Renal cortex interstitium (tissue), 11 donors: Measurements from ENCODE around the gene BMP6. TPM values are rescaled to one million over a fixed set of nuclear protein-coding genes. Genes with fewer than 3 reads are reported as not detected.

ENCODE experiments used
- DNase-seq, 11 donors: peaks; one replicate each; pipeline ENCODE4 v3.0.0-alpha.2; 2013; ENCODE audit warnings: low read depth in 9 of 11, low spot score in 4 of 11; ENCODE audit errors: extremely low read depth in 1 of 11
- polyA plus RNA-seq, 3 donors: library from polyadenylated mRNA; unstranded; fragments of 120-200 nt; gene quantifications; one replicate each; pipeline ENCODE4 v1.2.1, GENCODE V29; 2013; ENCODE audit not compliant: insufficient read length in 3 of 3

The BMP6 gene
- polyA plus RNA-seq, 3 donors = 6.8 to 8.4 (median 7.4) TPM

GRCh38 chr6:7734707-7735383, 8.9 kb downstream of the BMP6 start:
- no peak for DNase-seq

GRCh38 chr6:7737106-7737505, 11.2 kb downstream of the BMP6 start:
- DNase-seq = no peak

DNA sequence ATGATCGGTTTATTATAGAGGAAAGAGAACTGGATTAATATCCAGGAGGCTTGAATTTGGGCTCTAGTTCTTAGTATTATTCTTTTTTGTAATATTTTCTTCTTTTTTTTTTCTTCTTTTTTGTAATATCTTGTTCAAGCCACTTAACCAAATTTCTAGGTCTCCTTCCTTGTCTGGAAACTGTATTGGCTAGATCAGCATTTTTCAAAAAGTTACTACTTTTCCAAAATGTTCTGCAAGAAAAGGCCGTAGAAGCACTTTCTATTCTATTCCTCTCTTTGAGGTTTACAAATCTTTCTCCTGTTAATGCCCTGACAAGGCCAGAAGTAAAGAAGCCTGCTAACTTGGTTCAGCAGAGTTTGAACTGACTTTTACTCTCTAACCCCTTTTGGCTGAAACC, 12.0 kb downstream of the BMP6 start:
- no peak for DNase-seq

- DNase-seq = no peak
Measured at GRCh38 chr6:7742223-7742785, 16.4 kb downstream of the BMP6 start.

- no peak for DNase-seq
Measured at GRCh38 chr6:7745942-7746341, 20.0 kb downstream of the BMP6 start.

DNA sequence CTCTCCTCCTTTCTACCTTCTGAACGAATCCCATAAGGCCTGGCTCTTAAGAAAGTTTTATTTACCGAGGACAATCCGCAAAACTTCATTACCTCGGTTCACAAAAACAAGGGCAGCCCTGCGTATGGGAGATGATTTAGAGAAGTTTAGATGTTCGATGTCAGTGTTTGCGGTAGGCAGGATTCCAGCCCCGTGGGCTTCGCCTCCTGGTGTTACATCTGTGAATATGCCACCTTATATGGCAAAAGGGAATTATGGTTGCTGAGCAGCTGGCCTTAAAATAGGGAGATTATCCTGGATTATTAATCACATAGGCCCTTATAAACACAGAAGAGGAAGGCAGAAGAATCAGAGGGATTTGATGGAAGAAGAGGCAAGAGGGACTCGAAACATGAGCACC, 21.1 kb downstream of the BMP6 start:
- DNase-seq = no peak

DNA sequence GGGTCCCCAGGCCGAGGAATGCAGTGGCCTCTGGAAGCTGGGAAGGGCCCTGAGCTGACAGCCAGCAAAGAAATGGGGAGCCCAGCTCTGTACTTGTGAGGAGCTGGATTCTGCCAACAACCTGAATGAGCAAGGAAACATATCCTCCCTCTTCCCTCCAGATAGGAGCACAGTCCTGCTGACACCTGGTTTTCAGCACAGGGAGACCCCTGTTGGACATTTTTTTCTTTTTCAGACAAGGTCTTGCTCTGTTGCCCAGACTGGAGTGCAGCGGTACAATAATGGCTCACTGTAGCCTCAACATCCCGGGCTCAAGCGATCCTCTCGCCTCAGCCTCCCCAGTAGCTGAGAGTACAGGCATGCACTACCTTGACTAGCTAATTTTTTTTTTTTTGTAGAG, 21.5 kb downstream of the BMP6 start:
- no peak for DNase-seq

DNA sequence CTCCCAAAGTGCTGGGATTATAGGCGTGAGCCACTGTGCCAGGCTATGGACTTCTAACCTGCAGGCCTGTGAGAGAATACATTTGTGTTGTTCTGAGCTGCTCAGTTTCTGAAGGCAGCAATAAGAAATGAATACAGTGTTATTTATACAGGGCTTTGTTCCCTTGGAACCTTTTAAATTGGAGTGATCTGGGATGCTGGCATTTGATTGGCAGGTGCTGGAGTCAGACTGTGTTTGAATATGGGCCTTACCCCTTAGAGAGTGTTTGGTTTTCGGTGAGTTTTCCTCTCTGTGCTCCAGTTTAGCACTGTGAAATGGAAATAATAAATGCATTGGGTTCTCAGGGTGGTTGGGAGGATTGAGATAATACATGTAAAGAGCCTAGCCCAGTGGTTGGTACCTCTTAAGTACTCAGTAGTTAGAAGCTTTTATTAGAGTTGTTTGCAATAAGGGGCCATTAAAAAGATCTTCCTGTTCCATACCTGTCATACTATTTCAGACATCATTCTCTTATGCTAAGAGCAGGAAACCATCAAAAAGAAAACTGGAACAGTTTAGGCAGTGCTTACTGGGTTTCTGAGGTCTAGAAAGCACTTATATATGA, 22.1 kb downstream of the BMP6 start:
- DNase-seq = no peak

- no peak for DNase-seq
Measured at GRCh38 chr6:7749478-7749877, 23.6 kb downstream of the BMP6 start.

DNA sequence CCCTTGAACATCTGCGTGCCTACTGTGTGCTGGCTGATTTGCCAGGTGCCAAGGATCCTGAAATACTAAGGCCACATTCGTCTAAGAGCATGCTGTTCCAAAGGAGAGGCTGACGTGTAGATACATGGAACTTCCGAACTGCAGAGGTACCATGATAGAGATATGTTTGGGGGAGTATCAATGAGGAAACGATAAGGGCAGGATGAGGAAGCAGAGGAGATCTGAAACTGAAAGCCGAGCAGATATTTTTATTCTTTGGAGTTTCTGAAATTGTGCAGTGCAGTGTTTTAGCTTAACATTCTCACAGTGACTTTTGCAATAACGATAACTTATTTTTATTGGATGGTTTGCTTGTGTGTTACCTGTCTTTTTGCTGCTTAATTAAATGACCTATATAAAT, 24.3 kb downstream of the BMP6 start:
- DNase-seq = no peak

DNA sequence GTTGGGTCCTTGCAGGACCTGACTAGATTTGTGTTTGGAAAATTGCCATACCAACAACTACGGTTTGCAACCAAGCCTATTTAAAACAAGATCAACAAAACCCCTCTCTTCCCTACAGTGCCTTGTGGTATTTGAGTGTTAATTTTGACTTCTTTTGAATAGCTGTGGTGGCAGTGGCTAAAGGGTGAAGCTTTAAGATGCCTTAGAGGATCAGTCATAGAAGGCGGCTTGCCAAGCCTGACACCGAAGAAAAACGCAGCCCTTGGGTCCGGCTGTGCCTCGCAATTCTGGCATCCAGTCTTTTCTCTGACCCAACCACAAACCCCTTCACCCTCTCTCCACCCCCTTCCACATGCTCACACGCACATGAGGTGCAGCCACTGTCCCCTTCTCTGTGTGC, 32.6 kb downstream of the BMP6 start:
- no peak for DNase-seq

- DNase-seq = no peak
Measured at GRCh38 chr6:7759320-7759719, 33.4 kb downstream of the BMP6 start.

DNA sequence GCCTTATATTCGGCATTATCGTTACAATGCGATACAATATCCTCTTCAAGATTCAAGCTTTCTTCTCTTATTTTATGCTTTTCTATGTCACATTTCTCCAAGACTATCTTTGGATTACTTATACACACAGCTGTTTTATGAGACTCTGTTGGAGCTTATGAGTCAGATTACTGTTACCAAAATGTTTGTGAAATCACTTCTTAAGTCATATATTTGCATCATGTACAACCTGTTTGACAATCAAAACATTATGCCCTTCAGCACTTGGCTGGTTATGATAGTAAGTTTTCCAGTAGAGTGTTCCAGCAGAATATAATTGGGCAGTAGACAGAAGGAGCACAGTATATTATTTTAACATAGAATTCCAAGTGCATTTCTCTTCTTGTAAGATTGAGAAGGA, 35.2 kb downstream of the BMP6 start:
- no peak for DNase-seq

DNA sequence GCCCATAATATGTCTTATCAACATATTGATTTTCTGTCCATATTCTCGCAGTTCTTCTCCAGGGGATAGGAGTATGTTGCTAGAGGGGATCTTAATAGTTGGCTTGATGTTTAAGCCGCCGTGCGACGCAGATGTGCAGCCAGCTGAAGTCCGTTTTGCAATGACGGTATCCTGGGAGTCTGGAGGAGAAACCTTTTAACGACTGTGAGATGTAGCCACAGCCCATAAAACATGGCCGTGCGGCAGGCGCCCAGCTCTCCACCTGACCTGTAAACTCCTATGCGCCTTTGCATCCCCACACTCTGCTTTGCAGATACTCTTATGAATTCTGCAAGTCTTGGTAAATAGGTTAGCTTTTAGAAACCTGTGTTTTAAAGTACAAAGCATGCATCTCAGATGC, 36.9 kb downstream of the BMP6 start:
- no peak for DNase-seq

DNA sequence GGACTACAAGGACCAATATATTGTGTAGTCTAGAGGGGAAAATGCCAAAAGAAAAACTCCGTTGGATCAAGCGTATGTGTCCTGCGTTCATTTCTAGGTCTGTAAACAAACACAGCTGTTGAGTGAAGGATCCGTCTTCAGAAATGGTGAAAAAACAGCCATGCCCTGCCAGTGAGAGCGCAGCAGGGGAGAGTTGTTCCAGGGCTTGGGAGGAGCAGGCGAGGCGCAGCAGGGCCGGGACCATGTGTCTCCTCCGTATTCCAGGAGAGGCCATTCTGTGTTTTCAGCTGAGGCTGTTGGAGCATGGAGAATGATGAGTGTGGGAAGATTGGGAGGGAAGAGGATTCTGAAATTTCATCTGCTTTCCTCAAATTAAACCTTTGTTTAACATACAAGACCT, 38.0 kb downstream of the BMP6 start:
- peak in 3 of 11 donors; percentile 16 to 36 (median 32) for DNase-seq

DNA sequence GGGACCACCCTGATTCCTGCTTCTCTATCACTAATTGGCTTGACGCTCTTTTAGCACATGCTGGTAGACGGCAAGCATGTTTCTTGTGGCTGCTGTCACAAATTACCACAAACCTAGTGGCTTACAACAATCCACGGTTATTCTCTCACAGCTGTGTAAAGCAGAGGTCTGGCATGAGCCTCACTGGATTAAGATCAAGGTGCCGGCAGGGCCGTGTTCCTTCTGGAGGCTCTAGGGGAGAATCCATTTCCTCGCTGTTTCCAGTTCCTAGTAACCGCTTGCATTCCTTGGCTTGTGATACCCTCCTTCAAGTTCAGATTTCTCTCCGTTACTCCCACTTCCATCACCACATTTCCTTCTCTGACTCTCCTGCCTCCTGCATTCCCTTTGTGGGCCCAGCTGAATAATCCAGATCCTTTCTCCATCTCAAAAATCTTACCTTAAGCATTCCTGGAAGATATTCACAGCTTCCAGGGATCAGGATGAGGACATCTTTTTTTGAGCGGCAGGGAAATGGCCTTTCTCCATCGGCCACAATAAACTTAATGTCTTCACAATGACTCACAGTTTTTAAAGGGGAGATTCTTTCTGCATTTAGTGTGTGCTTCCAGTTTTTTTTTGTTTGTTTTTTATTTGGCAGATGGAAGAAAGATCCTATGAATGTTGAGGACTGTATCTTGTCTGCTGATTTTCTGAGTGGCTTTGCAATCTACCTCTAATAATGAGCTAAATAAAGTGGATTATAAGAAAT, 39.9 kb downstream of the BMP6 start:
- no peak for DNase-seq

DNA sequence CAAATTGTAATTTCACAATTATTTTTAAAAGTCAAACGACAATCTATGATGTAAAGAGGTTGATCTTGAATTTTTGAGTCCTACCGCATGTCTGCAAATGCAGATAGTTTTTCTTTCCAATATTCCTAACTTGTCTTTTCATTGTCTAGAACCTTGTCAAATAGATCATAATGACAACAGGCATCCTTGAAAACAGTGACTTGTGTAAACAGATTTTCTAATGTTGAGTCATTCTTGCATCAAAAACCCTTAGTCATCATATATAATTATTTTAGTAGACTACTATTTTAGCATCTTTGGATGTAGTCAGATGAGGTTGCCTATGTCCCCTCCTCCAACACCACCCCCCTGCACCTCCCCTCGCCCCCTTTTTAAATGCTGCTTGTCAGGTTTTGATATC, 43.8 kb downstream of the BMP6 start:
- DNase-seq = no peak

GRCh38 chr6:7770111-7770510, 44.2 kb downstream of the BMP6 start:
- no peak for DNase-seq

GRCh38 chr6:7770601-7771000, 44.7 kb downstream of the BMP6 start:
- DNase-seq = no peak

DNA sequence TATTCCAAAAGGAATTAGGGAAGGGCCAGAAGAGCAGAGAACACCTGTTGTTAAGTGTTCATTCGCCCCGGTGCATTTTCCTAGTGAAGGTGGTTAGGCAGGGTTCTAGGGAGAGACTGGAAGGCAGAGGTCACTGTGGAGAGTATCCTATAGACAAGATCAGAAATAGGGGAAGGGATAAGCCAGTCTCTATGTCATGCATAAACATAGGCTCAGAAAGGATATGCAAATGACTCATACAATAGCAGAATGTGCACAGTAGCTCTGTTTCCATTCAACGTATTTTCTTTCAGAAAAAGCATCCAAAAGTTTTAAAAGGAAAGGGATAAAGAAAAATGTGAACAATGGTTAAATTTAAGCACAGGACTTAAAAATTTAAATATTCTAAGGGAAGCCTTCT, 47.4 kb downstream of the BMP6 start:
- no peak for DNase-seq
